ENCODE measurements around the gene RIMKLA. TPM values are rescaled to one million over a fixed set of nuclear protein-coding genes. Genes with fewer than 3 reads are reported as not detected.

RIMKLA gene
- total and polyA plus RNA-seq, 2 of the 13 experiments (the other 11 are each of a cell fraction or from before 2014, with no cell fraction given) = 2.5 to 3.8 TPM

DNA sequence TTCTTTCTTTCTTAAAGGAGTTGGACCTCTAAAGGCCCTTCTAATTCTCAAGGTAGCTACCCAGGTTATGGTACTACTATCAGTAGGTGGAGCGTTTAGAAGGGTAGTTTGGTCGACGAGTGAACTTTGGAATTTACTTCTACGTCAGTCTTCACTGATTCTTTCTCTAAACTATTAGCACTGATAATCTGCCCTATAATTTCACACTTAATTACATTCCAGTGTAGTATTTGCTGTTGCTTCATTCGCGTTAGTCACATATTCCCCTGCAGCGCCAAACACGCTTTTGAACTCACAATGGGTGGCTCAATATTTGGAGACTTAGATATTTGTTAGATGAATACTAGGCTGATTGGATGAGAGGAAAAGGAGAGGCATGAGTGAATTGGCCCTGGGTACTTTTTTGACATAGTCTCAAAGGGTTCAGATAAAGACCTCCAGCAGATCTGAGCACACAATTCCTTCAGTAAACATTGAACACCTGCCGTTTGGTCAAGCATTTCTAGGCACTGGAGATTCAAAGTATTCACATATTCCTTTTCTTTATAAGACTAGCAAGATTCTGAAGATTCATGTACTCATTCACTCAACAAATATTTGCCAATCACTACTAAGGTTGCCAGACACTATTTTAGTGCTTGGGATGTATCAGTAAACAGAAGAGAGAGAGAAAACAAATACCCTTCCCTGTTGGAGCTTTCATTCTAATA is 44.6 kb upstream of the RIMKLA start:
- TSS peak; percentile 87 for BruUV-seq (replicated peaks)
- Histone ChIP-seq H3K27ac (ENCODE audit: extremely low read length, insufficient read depth, low read length) (peak overlapping the region; percentile 93), H3K9me3 (ENCODE audit: low read length) (no peaks in the 10 kb centered on the region), H4K20me1 (ENCODE audit: insufficient read depth, low read length) (peaks cover 23% of the 10 kb centered on the region), H3K4me3 (replicated peaks in 1 of 3; ENCODE audit: insufficient read depth in 1 of 3, low read depth in 2 of 3, low read length in 3 of 3) (peak overlapping the region; percentile 86 to 97 (median 95)), H2AFZ (ENCODE audit: low read length) (peak overlapping the region; percentile 48), H3K4me2 (ENCODE audit: low read depth, low read length) (peak overlapping the region; percentile 72), H3K27me3 (ENCODE audit: control insufficient read depth in 1 of 2, insufficient read depth in 2 of 2, low read length in 2 of 2) (no peaks in the 10 kb centered on the region; a peak in 1 of 5 replicates), H3K4me1 (ENCODE audit: insufficient read depth, low read length) (peaks cover 50% of the 10 kb centered on the region), H3K36me3 (replicated peaks in 1 of 2; ENCODE audit: control insufficient read depth in 1 of 2, insufficient read depth in 2 of 2, low read length in 2 of 2) (no peaks in the 10 kb centered on the region), H3K9ac (ENCODE audit: insufficient read depth, low read depth, low read length) (peak overlapping the region; percentile 92), H3K79me2 (ENCODE audit: insufficient read depth, low read length) (peaks cover 38% of the 10 kb centered on the region)
- POLR2A ChIA-PET = interaction anchor here (0.7 to 1.0 kb wide), 3 partner anchors 8 to 322 kb away, joined by 3 to 4 read pairs (median 4); partner anchors contain the start of gene PPIH
- FAIRE-seq (peak; percentile 34), ATAC-seq (peak; percentile 16), DNase-seq (ENCODE audit: low spot score) (peak; percentile 60)
- CTCF ChIA-PET (ENCODE audit: low intra/inter-chr PET ratio, low total read pairs) = no interaction called here
- intact Hi-C loops (cut with micrococcal nuclease; ENCODE audit: unreplicated experiment) = loop anchor here (5.0 to 10.0 kb wide), 2 partner anchors 126 to 409 kb away; partner anchors contain the start of genes CCDC30 and CLDN19
- WGBS (ENCODE audit: low lambda C conversion rate) = 2% methylated on average over 9 of the region's 9 CpGs
- in situ Hi-C loops (cut with HindIII; ENCODE audit: extremely low pct_ligation_motif_present, low pct_unique_long_range_greater_than_20kb) = loop anchor here (25.0 kb wide), 1 partner anchor 401 kb away; the partner anchor contains the start of gene CLDN19
- TF ChIP-seq ZNF780A (CRISPR knock-in tag; IDR thresholded peaks at IDR 0.05) (0 out of 2 replicates have a peak, but pooled peaks have one; percentile 5), ZNF549 (CRISPR knock-in tag; IDR thresholded peaks at IDR 0.05) (no peak), ZNF557 (CRISPR knock-in tag; IDR thresholded peaks at IDR 0.05) (no peak), KDM5B (CRISPR knock-in tag; IDR thresholded peaks at IDR 0.05; ENCODE audit: borderline replicate concordance) (no peak), TOPORS (CRISPR knock-in tag; IDR thresholded peaks at IDR 0.05) (no peak), KDM6A (CRISPR knock-in tag; IDR thresholded peaks at IDR 0.05; ENCODE audit: low read depth) (no peak), TGIF2 (CRISPR knock-in tag; IDR thresholded peaks at IDR 0.05) (no peak), HNF4G (IDR thresholded peaks at IDR 0.05; ENCODE audit: borderline replicate concordance, low read depth, low read length) (0 out of 2 replicates have a peak, but pooled peaks have one; percentile 24), HNF4G (CRISPR knock-in tag; IDR thresholded peaks at IDR 0.05; ENCODE audit: borderline replicate concordance, low read depth) (no peak), MIXL1 (CRISPR knock-in tag; IDR thresholded peaks at IDR 0.05) (peak; percentile 14; the same call in 1 of the 2 replicates), AKAP8 (CRISPR knock-in tag; IDR thresholded peaks at IDR 0.05) (no peak), PTBP1 (IDR thresholded peaks at IDR 0.05; ENCODE audit: low read depth, low read length, poor library complexity, severe bottlenecking) (no peak), ZNF616 (CRISPR knock-in tag; IDR thresholded peaks at IDR 0.05; ENCODE audit: low read depth) (no peak), ZBTB26 (CRISPR knock-in tag; IDR thresholded peaks at IDR 0.05; ENCODE audit: borderline replicate concordance) (no peak), HCFC1 (IDR thresholded peaks at IDR 0.05; ENCODE audit: low read depth, low read length) (no peak), TEAD3 (CRISPR knock-in tag; optimal IDR thresholded peaks at IDR 0.05; ENCODE audit: borderline replicate concordance) (peak; percentile 42), CREB1 (IDR thresholded peaks at IDR 0.05) (no peak), CREB1 (CRISPR knock-in tag; IDR thresholded peaks at IDR 0.05) (peak; percentile 50), RARG (CRISPR knock-in tag; IDR thresholded peaks at IDR 0.05; ENCODE audit: low read depth) (no peak), ZNF335 (CRISPR knock-in tag; IDR thresholded peaks at IDR 0.05) (no peak; the same call in 1 of the 2 replicates), MYPOP (CRISPR knock-in tag; IDR thresholded peaks at IDR 0.05) (no peak)
- TF ChIP-seq, protein P1, sequence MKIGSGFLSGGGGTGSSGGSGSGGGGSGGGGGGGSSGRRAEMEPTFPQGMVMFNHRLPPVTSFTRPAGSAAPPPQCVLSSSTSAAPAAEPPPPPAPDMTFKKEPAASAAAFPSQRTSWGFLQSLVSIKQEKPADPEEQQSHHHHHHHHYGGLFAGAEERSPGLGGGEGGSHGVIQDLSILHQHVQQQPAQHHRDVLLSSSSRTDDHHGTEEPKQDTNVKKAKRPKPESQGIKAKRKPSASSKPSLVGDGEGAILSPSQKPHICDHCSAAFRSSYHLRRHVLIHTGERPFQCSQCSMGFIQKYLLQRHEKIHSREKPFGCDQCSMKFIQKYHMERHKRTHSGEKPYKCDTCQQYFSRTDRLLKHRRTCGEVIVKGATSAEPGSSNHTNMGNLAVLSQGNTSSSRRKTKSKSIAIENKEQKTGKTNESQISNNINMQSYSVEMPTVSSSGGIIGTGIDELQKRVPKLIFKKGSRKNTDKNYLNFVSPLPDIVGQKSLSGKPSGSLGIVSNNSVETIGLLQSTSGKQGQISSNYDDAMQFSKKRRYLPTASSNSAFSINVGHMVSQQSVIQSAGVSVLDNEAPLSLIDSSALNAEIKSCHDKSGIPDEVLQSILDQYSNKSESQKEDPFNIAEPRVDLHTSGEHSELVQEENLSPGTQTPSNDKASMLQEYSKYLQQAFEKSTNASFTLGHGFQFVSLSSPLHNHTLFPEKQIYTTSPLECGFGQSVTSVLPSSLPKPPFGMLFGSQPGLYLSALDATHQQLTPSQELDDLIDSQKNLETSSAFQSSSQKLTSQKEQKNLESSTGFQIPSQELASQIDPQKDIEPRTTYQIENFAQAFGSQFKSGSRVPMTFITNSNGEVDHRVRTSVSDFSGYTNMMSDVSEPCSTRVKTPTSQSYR (CRISPR knock-in tag; IDR thresholded peaks at IDR 0.05; ENCODE audit: borderline replicate concordance) = no peak

All from HepG2 (cell line).